IMR-90 (cell line): ENCODE results near the gene BAIAP2. TPM values are rescaled to one million over a fixed set of nuclear protein-coding genes. Genes with fewer than 3 reads are reported as not detected.

Source experiments
- ATAC-seq: fragments of 200-7000 bp; cut with Tn5 transposase; 2 replicates; pipeline ENCODE4 v1.9.1; 2020; ENCODE audit warnings: low read depth, mild to moderate bottlenecking, moderate library complexity
- BruUV-seq: library from RNA; stranded (reverse); fragments of 400-500 nt; replicated peaks from 2 replicates; lab custom pipeline; 2021; lab: Mats Ljungman, UMichigan
- CTCF ChIA-PET: fragments of 300-600 bp; formaldehyde crosslinking; extraction: SDS; loops from one replicate; lab custom pipeline; 2021; ENCODE audit warnings: antibody characterized with exemption; lab: Yijun Ruan, JAX
- POLR2A ChIA-PET: fragments of 300-600 bp; sonication (Branson Sonifier 250); formaldehyde crosslinking; loops from one replicate; lab custom pipeline; 2022; ENCODE audit warnings: antibody characterized with exemption; ENCODE audit not compliant: unreplicated experiment; lab: Charles Lee
- DNase-seq: peaks from one replicate; pipeline ENCODE4 v3.0.0; 2013
- H2AFZ ChIP-seq: replicated peaks from 2 replicates; pipeline ENCODE3; 2013; ENCODE audit warnings: low read length, mild to moderate bottlenecking; ENCODE audit not compliant: poor library complexity
- H2AK5ac ChIP-seq: 2 replicates; pipeline ENCODE4 v1.6.1; 2013; ENCODE audit warnings: low read depth, low read length, inconsistent platforms
- H2AK9ac ChIP-seq: replicated peaks from 2 replicates; pipeline ENCODE3; 2013; ENCODE audit warnings: mild to moderate bottlenecking, low read depth, low read length, moderate library complexity; ENCODE audit not compliant: poor library complexity
- H2BK120ac ChIP-seq: 2 replicates; pipeline ENCODE4 v1.6.1; 2013; ENCODE audit warnings: low read depth, low read length, inconsistent platforms
- H2BK15ac ChIP-seq: 3 replicates; pipeline ENCODE4 v1.6.1; 2013; ENCODE audit warnings: low read depth, low read length, inconsistent platforms
- H2BK20ac ChIP-seq: 2 replicates; pipeline ENCODE4 v1.6.1; 2013; ENCODE audit warnings: low read depth, mild to moderate bottlenecking, inconsistent platforms, low read length, moderate library complexity
- H2BK5ac ChIP-seq: 2 replicates; pipeline ENCODE4 v1.6.1; 2013; ENCODE audit warnings: mild to moderate bottlenecking, low read depth, low read length, inconsistent platforms; ENCODE audit not compliant: poor library complexity, severe bottlenecking
- H3K14ac ChIP-seq: replicated peaks from 2 replicates; pipeline ENCODE4 v1.6.1; 2013; ENCODE audit warnings: low read depth, low read length, inconsistent platforms
- H3K18ac ChIP-seq: 2 replicates; pipeline ENCODE4 v1.6.1; 2013; ENCODE audit warnings: low read depth, low read length, control low read depth
- H3K23ac ChIP-seq: 2 replicates; pipeline ENCODE4 v1.6.1; 2013; ENCODE audit warnings: low read depth, low read length, inconsistent platforms
- H3K27ac ChIP-seq: 2 replicates; pipeline ENCODE4 v1.5.1; 2013; ENCODE audit warnings: mild to moderate bottlenecking, control low read depth, low read length; ENCODE audit not compliant: insufficient read depth
- H3K27me3 ChIP-seq: 2 replicates; pipeline ENCODE4 v1.6.1; 2013; ENCODE audit warnings: low read length; ENCODE audit not compliant: control insufficient read depth, insufficient read depth
- H3K36me3 ChIP-seq: 2 replicates; pipeline ENCODE4 v1.6.1; 2013; ENCODE audit warnings: low read length, mixed read lengths; ENCODE audit not compliant: control insufficient read depth, insufficient read depth
- H3K4ac ChIP-seq: 2 replicates; pipeline ENCODE4 v1.6.1; 2013; ENCODE audit warnings: low read depth, low read length, inconsistent platforms
- H3K4me1 ChIP-seq: 2 replicates; pipeline ENCODE4 v1.6.1; 2013; ENCODE audit warnings: low read length, mixed read lengths; ENCODE audit not compliant: control insufficient read depth, insufficient read depth
- H3K4me2 ChIP-seq: 2 replicates; pipeline ENCODE4 v1.6.1; 2013; ENCODE audit warnings: low read depth, mild to moderate bottlenecking, control low read depth, low read length, moderate library complexity
- H3K4me3 ChIP-seq: 2 replicates; pipeline ENCODE4 v1.5.1; 2013; ENCODE audit warnings: low read depth, mild to moderate bottlenecking, control low read depth, low read length, moderate library complexity; ENCODE audit not compliant: insufficient read depth
- H3K56ac ChIP-seq: 2 replicates; pipeline ENCODE4 v1.6.1; 2013; ENCODE audit warnings: low read length, inconsistent platforms; ENCODE audit not compliant: insufficient read depth; ENCODE audit errors: extremely low read depth
- H3K79me1 ChIP-seq, 2 experiments: 2 replicates each; pipeline ENCODE4 v1.6.1; 2013; ENCODE audit warnings: low read length in 2 of 2, inconsistent platforms in 1 of 2, low read depth in 1 of 2
- H3K9ac ChIP-seq: 2 replicates; pipeline ENCODE4 v1.6.1; 2013; ENCODE audit warnings: low read depth, low read length, control low read depth
- H3K9me1 ChIP-seq: 2 replicates; pipeline ENCODE4 v1.6.1; 2013; ENCODE audit warnings: low read length, inconsistent platforms; ENCODE audit not compliant: insufficient read depth
- H3K9me3 ChIP-seq: 2 replicates; pipeline ENCODE4 v1.6.1; 2013; ENCODE audit warnings: low read length; ENCODE audit not compliant: control insufficient read depth, insufficient read depth
- H4K20me1 ChIP-seq: 2 replicates; pipeline ENCODE4 v1.6.1; 2013; ENCODE audit warnings: low read length, inconsistent platforms; ENCODE audit not compliant: insufficient read depth
- H4K5ac ChIP-seq: 2 replicates; pipeline ENCODE4 v1.6.1; 2013; ENCODE audit warnings: mild to moderate bottlenecking, low read depth, low read length, control low read depth
- H4K8ac ChIP-seq, 2 experiments: 2 replicates each; pipeline ENCODE4 v1.6.1; 2013; ENCODE audit warnings: low read depth in 2 of 2, low read length in 2 of 2, control low read depth in 1 of 2, inconsistent platforms in 1 of 2
- H4K91ac ChIP-seq: 2 replicates; pipeline ENCODE4 v1.6.1; 2013; ENCODE audit warnings: low read depth, low read length, inconsistent platforms; ENCODE audit not compliant: insufficient read depth
- BHLHE40 ChIP-seq: fragments of 150-350 bp; IDR thresholded peaks from 2 replicates; pipeline ENCODE4 v1.6.1; 2016; ENCODE audit warnings: mild to moderate bottlenecking, low read depth, low read length
- CEBPB ChIP-seq: IDR thresholded peaks from 2 replicates; pipeline ENCODE4 v1.6.1; 2012; ENCODE audit warnings: low read depth, low read length, improper control_type of control experiment
- CHD1 ChIP-seq: IDR thresholded peaks from 2 replicates; pipeline ENCODE4 v1.6.1; 2012; ENCODE audit warnings: low read depth, low read length, improper control_type of control experiment
- FOS ChIP-seq: fragments of 150-350 bp; IDR thresholded peaks from 2 replicates; pipeline ENCODE4 v1.6.1; 2016; ENCODE audit warnings: low read depth, low read length
- MAZ ChIP-seq: IDR thresholded peaks from 2 replicates; pipeline ENCODE4 v1.6.1; 2012; ENCODE audit warnings: low read depth, mild to moderate bottlenecking, low read length, improper control_type of control experiment, moderate library complexity, borderline replicate concordance
- MXI1 ChIP-seq: IDR thresholded peaks from 2 replicates; pipeline ENCODE4 v1.6.1; 2012; ENCODE audit warnings: low read depth, mild to moderate bottlenecking, low read length, moderate library complexity, borderline replicate concordance
- NFE2L2 ChIP-seq: fragments of 150-350 bp; IDR thresholded peaks from 2 replicates; pipeline ENCODE4 v1.6.1; 2016; ENCODE audit warnings: low read depth, mild to moderate bottlenecking, low read length
- POLR2A ChIP-seq: IDR thresholded peaks from 2 replicates; pipeline ENCODE4 v1.6.1; 2012; ENCODE audit warnings: mild to moderate bottlenecking, low read depth, low read length
- RAD21 ChIP-seq: IDR thresholded peaks from 2 replicates; pipeline ENCODE4 v1.6.1; 2012; ENCODE audit warnings: low read length, improper control_type of control experiment
- RCOR1 ChIP-seq: IDR thresholded peaks from 2 replicates; pipeline ENCODE4 v1.6.1; 2012; ENCODE audit warnings: mild to moderate bottlenecking, low read length, improper control_type of control experiment; ENCODE audit not compliant: insufficient replicate concordance
- RFX5 ChIP-seq: IDR thresholded peaks from 2 replicates; pipeline ENCODE4 v1.8.0; 2012; ENCODE audit warnings: low read depth, mild to moderate bottlenecking, low read length, moderate library complexity
- SMC3 ChIP-seq: fragments of 150-350 bp; IDR thresholded peaks from 2 replicates; pipeline ENCODE4 v1.6.1; 2016; ENCODE audit warnings: low read depth, mild to moderate bottlenecking, antibody characterized with exemption, low read length, moderate library complexity
- WGBS, 2 experiments: methylation state at CpG; one replicate each; pipeline versions ENCODE4 v1.1.5 to v1.1.7; 2013; ENCODE audit warnings: missing lambda C conversion rate in 2 of 2; ENCODE audit not compliant: insufficient read length in 1 of 2; ENCODE audit errors: extremely low coverage in 2 of 2; 5-methylcytosine and 5-hydroxymethylcytosine counted together
- dilution Hi-C: fragments of 300-500 bp; cut with HindIII; formaldehyde crosslinking; loops from one replicate; pipeline ENCODE4 v1.14.3; 2018; ENCODE audit warnings: low sequenced_read_pairs; ENCODE audit not compliant: unreplicated experiment
- in situ Hi-C: fragments of 300-500 bp; cut with MboI; formaldehyde crosslinking; loops from 3 replicates; pipeline ENCODE4 v1.14.3; 2019; ENCODE audit warnings: low sequenced_read_pairs, inconsistent platforms, mixed read lengths
- intact Hi-C: fragments of 100-400 bp; cut with micrococcal nuclease; formaldehyde crosslinking; loops from 2 replicates; pipeline ENCODE4 v1.10.0; 2022
- polyA plus RNA-seq, 3 experiments: library from polyadenylated mRNA; depleted of rRNA; stranded (reverse); fragments of >200 nt; gene quantifications; 2 replicates each; pipeline ENCODE4 v1.2.3, GENCODE V29; 2012; ENCODE audit warnings: low replicate concordance in 1 of 3
- total RNA-seq: library from RNA; depleted of rRNA; stranded (reverse); fragments of >200 nt; gene quantifications from 2 replicates; pipeline ENCODE4 v1.2.3, GENCODE V29; 2012
- TF ChIP-seq, protein P1 (sequence below): conservative IDR thresholded peaks from 2 replicates; pipeline ENCODE4 v1.5.1; 2012; ENCODE audit warnings: mild to moderate bottlenecking, low read depth, low read length, improper control_type of control experiment
- TF ChIP-seq, protein P2 (sequence below): fragments of 150-350 bp; IDR thresholded peaks from 2 replicates; pipeline ENCODE4 v1.6.1; 2017; ENCODE audit warnings: mild to moderate bottlenecking, antibody characterized with exemption, low read length, low read depth
- TF ChIP-seq, protein P3 (sequence below): fragments of 150-350 bp; IDR thresholded peaks from 2 replicates; pipeline ENCODE4 v1.6.1; 2016; ENCODE audit warnings: low read depth, mild to moderate bottlenecking, low read length, moderate library complexity, borderline replicate concordance

BAIAP2 gene
- total and polyA plus RNA-seq, 2 of the 4 experiments (the other 2 are of a cell fraction), result 18.3 to 32.6 TPM

DNA sequence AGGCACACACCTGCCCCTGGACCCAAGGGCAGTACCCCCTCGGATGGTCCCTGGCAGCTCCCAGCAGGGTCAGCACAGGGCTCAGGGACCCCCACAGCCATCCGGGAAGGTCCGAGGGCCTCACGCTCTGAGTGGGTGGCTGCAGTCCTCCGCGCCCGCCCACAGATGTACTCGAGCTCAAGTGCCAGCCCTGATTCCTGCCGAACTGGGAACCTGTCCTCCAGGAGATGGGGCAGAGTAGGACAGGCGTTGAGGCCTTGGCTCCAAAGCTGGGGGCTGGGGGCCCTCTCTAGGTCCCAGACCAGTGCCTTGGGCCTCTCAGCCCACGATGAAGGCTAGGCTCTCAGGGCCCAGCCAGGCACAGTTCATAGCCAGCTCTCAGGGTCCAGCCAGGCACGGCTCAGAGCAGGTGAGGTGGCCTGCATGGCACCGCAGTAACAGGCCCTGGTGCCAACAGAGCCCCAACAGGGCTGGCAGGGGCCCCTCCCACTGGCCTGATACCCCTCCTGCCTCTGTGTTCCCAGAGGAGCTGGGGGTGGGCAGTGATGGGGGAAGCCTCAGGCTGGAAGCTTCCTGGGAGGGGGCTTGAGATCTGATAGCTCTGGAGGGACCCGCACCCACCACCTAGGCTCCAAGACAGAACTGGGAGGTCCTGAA, 94.9 kb downstream of the BAIAP2 start:
- no peak for TF ChIP-seq BHLHE40
- TF ChIP-seq NFE2L2, result no peak
- TF ChIP-seq CHD1, result no peak
- TF ChIP-seq SMC3, result no peak
- TF ChIP-seq CEBPB, result no peak
- TF ChIP-seq, protein P1, sequence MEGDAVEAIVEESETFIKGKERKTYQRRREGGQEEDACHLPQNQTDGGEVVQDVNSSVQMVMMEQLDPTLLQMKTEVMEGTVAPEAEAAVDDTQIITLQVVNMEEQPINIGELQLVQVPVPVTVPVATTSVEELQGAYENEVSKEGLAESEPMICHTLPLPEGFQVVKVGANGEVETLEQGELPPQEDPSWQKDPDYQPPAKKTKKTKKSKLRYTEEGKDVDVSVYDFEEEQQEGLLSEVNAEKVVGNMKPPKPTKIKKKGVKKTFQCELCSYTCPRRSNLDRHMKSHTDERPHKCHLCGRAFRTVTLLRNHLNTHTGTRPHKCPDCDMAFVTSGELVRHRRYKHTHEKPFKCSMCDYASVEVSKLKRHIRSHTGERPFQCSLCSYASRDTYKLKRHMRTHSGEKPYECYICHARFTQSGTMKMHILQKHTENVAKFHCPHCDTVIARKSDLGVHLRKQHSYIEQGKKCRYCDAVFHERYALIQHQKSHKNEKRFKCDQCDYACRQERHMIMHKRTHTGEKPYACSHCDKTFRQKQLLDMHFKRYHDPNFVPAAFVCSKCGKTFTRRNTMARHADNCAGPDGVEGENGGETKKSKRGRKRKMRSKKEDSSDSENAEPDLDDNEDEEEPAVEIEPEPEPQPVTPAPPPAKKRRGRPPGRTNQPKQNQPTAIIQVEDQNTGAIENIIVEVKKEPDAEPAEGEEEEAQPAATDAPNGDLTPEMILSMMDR, result no peak
- TF ChIP-seq, protein P2, sequence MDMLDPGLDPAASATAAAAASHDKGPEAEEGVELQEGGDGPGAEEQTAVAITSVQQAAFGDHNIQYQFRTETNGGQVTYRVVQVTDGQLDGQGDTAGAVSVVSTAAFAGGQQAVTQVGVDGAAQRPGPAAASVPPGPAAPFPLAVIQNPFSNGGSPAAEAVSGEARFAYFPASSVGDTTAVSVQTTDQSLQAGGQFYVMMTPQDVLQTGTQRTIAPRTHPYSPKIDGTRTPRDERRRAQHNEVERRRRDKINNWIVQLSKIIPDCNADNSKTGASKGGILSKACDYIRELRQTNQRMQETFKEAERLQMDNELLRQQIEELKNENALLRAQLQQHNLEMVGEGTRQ, result no peak
- no peak for TF ChIP-seq FOS
- no peak for TF ChIP-seq MXI1
- TF ChIP-seq POLR2A, result no peak
- TF ChIP-seq MAZ, result no peak
- TF ChIP-seq RCOR1, result no peak
- no peak for TF ChIP-seq RAD21
- no peak for TF ChIP-seq RFX5
- TF ChIP-seq, protein P3, sequence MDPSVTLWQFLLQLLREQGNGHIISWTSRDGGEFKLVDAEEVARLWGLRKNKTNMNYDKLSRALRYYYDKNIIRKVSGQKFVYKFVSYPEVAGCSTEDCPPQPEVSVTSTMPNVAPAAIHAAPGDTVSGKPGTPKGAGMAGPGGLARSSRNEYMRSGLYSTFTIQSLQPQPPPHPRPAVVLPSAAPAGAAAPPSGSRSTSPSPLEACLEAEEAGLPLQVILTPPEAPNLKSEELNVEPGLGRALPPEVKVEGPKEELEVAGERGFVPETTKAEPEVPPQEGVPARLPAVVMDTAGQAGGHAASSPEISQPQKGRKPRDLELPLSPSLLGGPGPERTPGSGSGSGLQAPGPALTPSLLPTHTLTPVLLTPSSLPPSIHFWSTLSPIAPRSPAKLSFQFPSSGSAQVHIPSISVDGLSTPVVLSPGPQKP, result no peak
- DNase-seq (no peak), ATAC-seq (no peak)
- Histone ChIP-seq H3K4me2 (no peak overlapping the region), H3K4me3 (no peak overlapping the region), H4K91ac (no peak overlapping the region), H4K5ac (no peak overlapping the region), H3K9me1 (no peaks in the 10 kb centered on the region), H3K27ac (no peak overlapping the region), H3K27me3 (peaks cover 22% of the 10 kb centered on the region; the same call in 1 of the 2 replicates), H2AK5ac (no peak overlapping the region), H3K9ac (no peak overlapping the region), H3K36me3 (no peaks in the 10 kb centered on the region), H3K79me1 (no peaks in the 10 kb centered on the region), H2BK120ac (no peak overlapping the region), H3K4ac (no peak overlapping the region), H2AK9ac (no peak overlapping the region), H3K23ac (no peak overlapping the region), H4K8ac (no peak overlapping the region), H4K20me1 (no peaks in the 10 kb centered on the region), H3K18ac (no peak overlapping the region), H2BK15ac (no peak overlapping the region), H3K56ac (no peak overlapping the region), H3K14ac (no peak overlapping the region), H3K9me3 (no peaks in the 10 kb centered on the region), H3K4me1 (no peaks in the 10 kb centered on the region), H2BK20ac (no peak overlapping the region), H2BK5ac (no peak overlapping the region), H2AFZ (no peak overlapping the region)
- POLR2A ChIA-PET, result no interaction called here
- dilution Hi-C loops, result no loop called here
- in situ Hi-C loops, result no loop called here
- 64% methylated on average over 10 of the region's 14 CpGs; no CpG with 5 or more reads in 1 of the 2 experiments for WGBS, 2 experiments
- BruUV-seq, result no TSS peak
- CTCF ChIA-PET, result no interaction called here
- intact Hi-C loops, result no loop called here
